Measurements from ENCODE around the gene HDAC8.
A peak's percentile ranks its signal among the peaks of the same experiment; 100 is the strongest.
"Not testable (repeated sequence)": the region's sequence is repeated elsewhere in the genome, so short reads cannot be mapped to it uniquely, and the experiment has no call there.

The HDAC8 gene

DNA sequence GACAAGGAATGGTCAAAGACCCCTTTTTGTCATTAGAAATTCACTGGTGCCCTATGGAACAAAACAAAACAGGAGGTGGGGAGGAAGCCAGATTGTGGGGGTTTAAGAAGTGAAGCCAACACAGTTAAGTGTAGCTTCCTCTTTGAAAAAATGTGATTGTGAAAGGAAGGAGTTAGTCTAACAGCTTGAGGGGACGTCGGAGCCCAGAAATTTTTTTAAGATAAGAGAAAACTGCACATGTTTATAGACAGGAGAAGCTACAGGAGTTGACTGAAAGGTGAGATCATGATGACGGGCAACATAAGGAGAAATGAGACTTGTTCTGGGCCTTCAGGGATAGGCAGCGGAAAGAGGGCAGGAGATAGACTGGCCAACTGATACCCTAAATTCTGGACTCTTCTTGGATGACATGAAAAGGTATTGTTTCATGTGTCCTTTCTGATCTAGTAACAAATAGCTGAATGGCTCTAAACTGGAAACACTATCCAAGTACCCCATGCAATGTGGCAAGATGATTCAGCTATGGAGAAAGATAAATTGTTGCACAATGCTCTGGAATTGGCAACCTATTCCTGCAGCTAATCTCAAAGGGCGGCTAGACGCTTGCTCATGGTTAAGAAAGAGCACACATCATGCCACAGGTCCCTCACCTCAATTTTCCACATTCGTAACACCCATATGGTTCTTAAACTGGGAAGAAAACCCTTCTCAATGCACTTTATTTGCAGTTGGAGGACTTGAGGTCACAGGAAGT, 3.7 kb upstream of the HDAC8 start:
- no peak overlapping the region for H3K27ac ChIP-seq (ENCODE audit: insufficient read depth, low read depth, low read length, poor library complexity, severe bottlenecking)
- H3K4me1 ChIP-seq (ENCODE audit: control insufficient read depth, insufficient read depth, low read length): no peaks in the 10 kb centered on the region
- 93 to 94% methylated on average over 7 of the region's 7 CpGs for WGBS, 2 experiments
- no peaks in the 10 kb centered on the region for H3K27me3 ChIP-seq (ENCODE audit: control insufficient read depth, insufficient read depth, low read length, poor library complexity, severe bottlenecking)
- no peak overlapping the region for H3K4me3 ChIP-seq (ENCODE audit: insufficient read depth, low read depth, low read length)
- H3K9me3 ChIP-seq (ENCODE audit: control insufficient read depth, low read length): no peaks in the 10 kb centered on the region
- H3K36me3 ChIP-seq (ENCODE audit: control insufficient read depth, insufficient read depth, low read length): no peaks in the 10 kb centered on the region

DNA sequence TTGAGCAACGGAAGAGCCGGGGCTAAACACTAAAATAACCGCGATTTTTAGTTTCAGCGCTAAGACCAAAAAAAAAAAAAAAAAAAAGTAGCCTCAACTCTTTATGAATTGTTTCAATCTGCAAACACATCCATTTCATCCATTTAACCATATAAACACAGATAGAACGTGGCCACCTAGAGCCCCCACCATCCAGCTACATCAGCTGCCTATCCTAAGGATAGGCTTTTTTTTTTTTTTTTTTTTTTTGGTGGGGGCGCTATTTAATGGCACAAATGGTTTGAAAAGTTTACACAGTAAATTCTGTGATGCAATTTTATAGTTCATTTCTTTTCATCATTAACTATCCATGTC, 492 bp upstream of the HDAC8 start:
- no peaks in the 10 kb centered on the region for H3K4me1 ChIP-seq (ENCODE audit: control insufficient read depth, insufficient read depth, low read length)
- H3K9me3 ChIP-seq (ENCODE audit: control insufficient read depth, low read length): no peaks in the 10 kb centered on the region
- peak overlapping the region; percentile 70 for H3K4me3 ChIP-seq (ENCODE audit: insufficient read depth, low read depth, low read length)
- H3K36me3 ChIP-seq (ENCODE audit: control insufficient read depth, insufficient read depth, low read length): peaks cover 3% of the 10 kb centered on the region
- 0% methylated on average over 5 to 6 of the region's 7 CpGs for WGBS, 2 experiments
- H3K27ac ChIP-seq (ENCODE audit: insufficient read depth, low read depth, low read length, poor library complexity, severe bottlenecking): no peak overlapping the region
- H3K27me3 ChIP-seq (ENCODE audit: control insufficient read depth, insufficient read depth, low read length, poor library complexity, severe bottlenecking): no peaks in the 10 kb centered on the region

DNA sequence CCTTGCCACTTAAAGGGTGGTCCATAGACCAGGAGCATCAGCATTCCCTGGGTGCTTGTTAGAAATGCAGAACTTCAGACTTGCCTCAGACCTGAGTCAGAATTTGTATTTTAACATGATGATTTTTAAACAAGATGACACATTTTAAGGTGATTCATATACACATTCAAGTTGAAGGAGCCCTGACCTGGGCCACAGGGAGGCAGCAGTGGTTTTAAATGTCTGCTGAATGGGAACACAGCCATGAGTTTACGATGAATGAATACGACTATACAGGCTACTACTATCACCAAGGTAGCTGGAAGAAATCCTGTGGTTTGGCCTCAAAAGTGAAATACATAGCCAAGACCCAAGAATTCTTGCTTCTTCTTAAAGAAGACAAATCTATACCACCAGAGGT, 2.9 kb downstream of the HDAC8 start:
- Histone ChIP-seq H3K27me3 (ENCODE audit: control insufficient read depth, insufficient read depth, low read length, poor library complexity, severe bottlenecking) (no peaks in the 10 kb centered on the region), H3K4me3 (ENCODE audit: insufficient read depth, low read depth, low read length) (no peak overlapping the region), H3K36me3 (ENCODE audit: control insufficient read depth, insufficient read depth, low read length) (peaks cover 9% of the 10 kb centered on the region), H3K4me1 (ENCODE audit: control insufficient read depth, insufficient read depth, low read length) (no peaks in the 10 kb centered on the region), H3K27ac (ENCODE audit: insufficient read depth, low read depth, low read length, poor library complexity, severe bottlenecking) (no peak overlapping the region), H3K9me3 (ENCODE audit: control insufficient read depth, low read length) (no peaks in the 10 kb centered on the region)
- WGBS, 2 experiments: 86 to 100% methylated on average over 2 of the region's 2 CpGs

DNA sequence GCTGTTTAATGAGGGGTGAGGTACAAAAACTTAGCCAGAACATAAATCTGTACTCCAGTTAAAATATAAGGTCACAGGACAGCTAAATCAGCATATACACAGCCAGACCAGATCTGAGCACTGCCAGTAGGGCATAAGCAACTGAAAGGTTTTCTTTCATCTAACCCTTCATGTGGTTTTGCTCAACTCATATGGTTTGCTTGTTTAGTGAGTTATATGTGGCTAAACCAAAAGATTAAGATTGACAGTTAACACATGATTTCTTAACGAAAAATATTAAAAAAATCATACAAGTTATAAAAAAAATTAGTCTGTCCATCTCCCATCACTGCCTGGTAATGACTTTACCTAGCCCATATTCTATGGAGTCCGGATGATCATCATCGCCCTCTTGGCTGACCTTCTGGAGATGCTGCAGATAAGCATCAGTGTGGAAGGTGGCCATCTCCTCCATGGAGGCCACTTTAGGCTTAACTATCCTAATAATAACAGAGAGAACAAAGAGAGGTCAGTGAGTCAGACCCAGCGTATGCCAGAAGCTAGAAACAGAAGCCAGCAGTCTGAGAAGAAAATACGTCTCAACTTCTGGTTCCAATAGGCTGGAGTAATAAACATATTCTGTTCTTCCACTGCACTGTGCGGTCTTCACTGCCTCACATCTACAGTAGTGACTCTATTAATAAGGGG, 4.1 kb downstream of the HDAC8 start:
- H3K27ac ChIP-seq (ENCODE audit: insufficient read depth, low read depth, low read length, poor library complexity, severe bottlenecking): no peak overlapping the region
- no peak overlapping the region for H3K4me3 ChIP-seq (ENCODE audit: insufficient read depth, low read depth, low read length)
- 93 to 100% methylated on average over 4 to 6 of the region's 6 CpGs for WGBS, 2 experiments
- H3K36me3 ChIP-seq (ENCODE audit: control insufficient read depth, insufficient read depth, low read length): peaks cover 9% of the 10 kb centered on the region
- H3K27me3 ChIP-seq (ENCODE audit: control insufficient read depth, insufficient read depth, low read length, poor library complexity, severe bottlenecking): no peaks in the 10 kb centered on the region
- no peaks in the 10 kb centered on the region for H3K4me1 ChIP-seq (ENCODE audit: control insufficient read depth, insufficient read depth, low read length)
- no peaks in the 10 kb centered on the region for H3K9me3 ChIP-seq (ENCODE audit: control insufficient read depth, low read length)

DNA sequence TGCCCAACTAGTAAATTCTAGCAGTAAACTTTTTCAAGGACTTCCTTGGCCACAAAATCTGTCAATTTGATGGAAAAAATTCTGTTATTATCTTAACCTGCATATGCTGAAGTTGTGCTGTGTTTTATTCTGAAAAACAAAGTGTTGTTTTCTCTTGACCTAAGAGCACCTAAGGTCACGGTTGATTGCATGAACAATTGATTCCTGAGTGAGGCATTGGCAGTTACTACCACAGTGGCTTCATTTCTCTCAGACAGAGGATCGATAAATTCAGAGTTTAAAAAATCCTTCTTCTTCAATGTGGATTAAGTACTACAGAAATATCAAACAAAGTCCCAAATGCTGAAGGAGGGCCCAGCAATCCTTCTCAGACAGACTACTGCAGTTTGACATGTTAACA, 6.2 kb downstream of the HDAC8 start:
- H3K4me1 ChIP-seq (ENCODE audit: control insufficient read depth, insufficient read depth, low read length): no peaks in the 10 kb centered on the region
- no peak overlapping the region for H3K4me3 ChIP-seq (ENCODE audit: insufficient read depth, low read depth, low read length)
- 86 to 100% methylated on average over 2 of the region's 2 CpGs for WGBS, 2 experiments
- peaks cover 9% of the 10 kb centered on the region for H3K36me3 ChIP-seq (ENCODE audit: control insufficient read depth, insufficient read depth, low read length)
- H3K27me3 ChIP-seq (ENCODE audit: control insufficient read depth, insufficient read depth, low read length, poor library complexity, severe bottlenecking): no peaks in the 10 kb centered on the region
- no peak overlapping the region for H3K27ac ChIP-seq (ENCODE audit: insufficient read depth, low read depth, low read length, poor library complexity, severe bottlenecking)
- H3K9me3 ChIP-seq (ENCODE audit: control insufficient read depth, low read length): no peaks in the 10 kb centered on the region

DNA sequence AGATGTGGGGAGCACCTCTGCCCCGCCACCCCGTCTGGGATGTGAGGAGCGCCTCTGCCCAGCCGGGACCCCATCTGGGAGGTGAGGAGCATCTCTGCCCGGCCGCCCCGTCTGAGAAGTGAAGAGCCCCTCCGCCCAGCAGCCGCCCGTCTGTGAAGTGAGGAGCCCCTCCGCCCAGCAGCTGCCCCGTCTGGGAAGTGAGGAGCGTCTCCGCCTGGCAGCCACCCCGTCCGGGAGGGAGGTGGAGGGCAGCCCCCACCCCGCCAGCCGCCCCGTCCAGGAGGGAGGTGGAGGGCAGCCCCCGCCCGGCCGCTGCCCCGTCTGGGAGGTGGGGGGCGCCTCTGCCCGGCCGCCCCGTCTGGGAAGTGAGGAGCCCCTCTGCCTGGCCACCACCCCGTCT, 13.0 kb downstream of the HDAC8 start:
- H3K4me1 ChIP-seq (ENCODE audit: control insufficient read depth, insufficient read depth, low read length); H3K27ac ChIP-seq (ENCODE audit: insufficient read depth, low read depth, low read length, poor library complexity, severe bottlenecking); H3K27me3 ChIP-seq (ENCODE audit: control insufficient read depth, insufficient read depth, low read length, poor library complexity, severe bottlenecking); H3K4me3 ChIP-seq (ENCODE audit: insufficient read depth, low read depth, low read length); H3K36me3 ChIP-seq (ENCODE audit: control insufficient read depth, insufficient read depth, low read length); H3K9me3 ChIP-seq (ENCODE audit: control insufficient read depth, low read length): not testable (repeated sequence)
- WGBS, 2 experiments: 97% methylated on average over 27 to 28 of the region's 28 CpGs

DNA sequence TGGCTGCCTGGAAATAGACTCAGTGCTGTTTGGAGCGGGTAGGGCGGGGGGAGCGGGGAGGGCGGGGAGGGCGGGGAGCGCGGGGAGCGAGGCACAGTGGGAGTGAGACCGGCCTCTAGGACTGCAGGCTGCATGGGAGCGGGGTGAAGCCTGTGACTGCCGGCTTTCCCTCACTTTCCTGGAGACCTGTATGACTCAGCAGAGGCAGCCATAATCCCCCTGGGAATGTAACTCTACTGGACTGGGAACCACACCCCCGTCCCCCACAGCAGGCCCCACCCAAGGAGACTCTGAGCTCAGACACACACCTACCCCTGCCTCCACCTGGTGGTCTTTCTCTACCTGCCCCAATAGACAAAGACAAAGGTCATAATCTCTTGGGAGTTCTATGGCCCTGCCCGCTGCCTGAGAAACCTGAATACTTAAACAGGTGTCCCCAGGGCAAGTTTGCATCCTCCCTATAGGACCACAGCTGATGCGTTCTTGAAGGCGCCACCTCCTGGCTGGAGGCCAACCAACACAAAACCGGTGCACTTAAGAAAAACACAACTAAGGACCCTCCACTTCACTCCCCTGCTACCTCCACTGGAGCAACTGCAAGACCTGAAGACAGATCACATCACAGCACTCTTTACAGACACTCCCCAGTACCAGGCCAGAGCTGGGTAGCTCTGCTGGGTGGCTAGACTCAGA, 18.0 kb downstream of the HDAC8 start:
- H3K4me3 ChIP-seq (ENCODE audit: insufficient read depth, low read depth, low read length): peak overlapping the region; percentile 13
- no peaks in the 10 kb centered on the region for H3K4me1 ChIP-seq (ENCODE audit: control insufficient read depth, insufficient read depth, low read length)
- WGBS, 2 experiments: 5 to 6% methylated on average over 14 to 16 of the region's 16 CpGs
- H3K36me3 ChIP-seq (ENCODE audit: control insufficient read depth, insufficient read depth, low read length): no peaks in the 10 kb centered on the region
- H3K9me3 ChIP-seq (ENCODE audit: control insufficient read depth, low read length): no peaks in the 10 kb centered on the region
- no peaks in the 10 kb centered on the region for H3K27me3 ChIP-seq (ENCODE audit: control insufficient read depth, insufficient read depth, low read length, poor library complexity, severe bottlenecking)
- peak overlapping the region; percentile 60 for H3K27ac ChIP-seq (ENCODE audit: insufficient read depth, low read depth, low read length, poor library complexity, severe bottlenecking)

DNA sequence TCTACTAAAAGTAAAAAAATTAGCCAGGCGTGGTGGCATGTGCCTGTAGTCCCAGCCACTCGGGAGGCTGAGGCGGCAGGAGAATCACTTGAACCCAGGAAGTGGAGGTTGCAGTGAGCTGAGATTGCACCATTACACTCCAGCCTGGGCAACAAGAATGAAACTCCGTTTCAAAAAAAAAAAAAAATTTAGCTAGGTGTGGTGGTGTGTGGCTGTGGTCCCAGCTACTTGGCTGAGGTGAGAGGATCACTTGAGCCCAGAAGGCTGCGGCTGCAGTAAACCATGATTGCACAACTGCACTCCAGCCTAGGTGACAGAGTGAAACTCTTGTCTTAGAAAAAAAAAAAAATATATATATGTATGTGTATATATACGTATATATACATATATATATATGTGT, 20.2 kb downstream of the HDAC8 start:
- not testable (repeated sequence) for H3K4me3 ChIP-seq (ENCODE audit: insufficient read depth, low read depth, low read length); H3K4me1 ChIP-seq (ENCODE audit: control insufficient read depth, insufficient read depth, low read length); H3K27ac ChIP-seq (ENCODE audit: insufficient read depth, low read depth, low read length, poor library complexity, severe bottlenecking); H3K9me3 ChIP-seq (ENCODE audit: control insufficient read depth, low read length); H3K27me3 ChIP-seq (ENCODE audit: control insufficient read depth, insufficient read depth, low read length, poor library complexity, severe bottlenecking); H3K36me3 ChIP-seq (ENCODE audit: control insufficient read depth, insufficient read depth, low read length)
- 92 to 95% methylated on average over 3 to 5 of the region's 6 CpGs for WGBS, 2 experiments

DNA sequence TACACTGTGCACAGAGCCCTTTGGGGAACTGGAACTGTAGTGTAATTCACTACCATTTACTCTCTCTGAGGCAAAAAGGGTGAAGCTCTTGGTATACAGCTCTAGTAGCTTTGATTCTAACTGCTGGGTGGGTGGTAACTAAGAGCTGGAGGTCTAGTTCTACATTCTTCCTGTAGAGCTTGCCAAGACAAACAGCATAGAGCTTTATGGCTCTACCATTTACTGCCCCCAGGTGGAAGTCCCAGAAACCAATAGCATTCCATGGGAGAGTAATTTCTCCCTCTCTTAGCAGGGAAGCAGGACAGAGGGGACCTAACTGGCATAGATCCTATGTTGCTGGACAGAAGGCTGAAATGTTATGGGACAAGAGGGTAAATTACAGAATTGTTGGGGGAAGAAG, 26.7 kb downstream of the HDAC8 start:
- Histone ChIP-seq H3K4me1 (ENCODE audit: control insufficient read depth, insufficient read depth, low read length) (no peaks in the 10 kb centered on the region), H3K27me3 (ENCODE audit: control insufficient read depth, insufficient read depth, low read length, poor library complexity, severe bottlenecking) (no peaks in the 10 kb centered on the region), H3K36me3 (ENCODE audit: control insufficient read depth, insufficient read depth, low read length) (no peaks in the 10 kb centered on the region), H3K27ac (ENCODE audit: insufficient read depth, low read depth, low read length, poor library complexity, severe bottlenecking) (no peak overlapping the region), H3K4me3 (ENCODE audit: insufficient read depth, low read depth, low read length) (no peak overlapping the region), H3K9me3 (ENCODE audit: control insufficient read depth, low read length) (no peaks in the 10 kb centered on the region)

DNA sequence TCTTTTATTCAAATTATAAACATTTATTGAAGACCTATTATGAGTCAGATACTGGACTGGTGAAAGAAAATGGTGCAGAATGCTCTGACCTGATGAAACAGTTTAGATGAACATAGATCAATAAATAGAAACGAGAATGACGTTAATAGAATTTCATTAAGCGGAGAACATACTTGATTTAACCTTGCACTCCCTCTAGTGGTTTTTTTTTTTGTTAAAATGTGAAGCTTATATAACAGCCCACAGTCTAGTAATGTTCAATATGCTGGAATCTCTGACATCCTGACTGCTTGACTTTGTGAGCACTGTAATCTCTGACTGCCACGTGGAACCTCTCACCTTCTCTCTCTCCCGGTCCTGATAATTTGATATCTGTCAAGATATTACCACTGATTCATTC, 32.3 kb downstream of the HDAC8 start:
- Histone ChIP-seq H3K4me3 (ENCODE audit: insufficient read depth, low read depth, low read length) (no peak overlapping the region), H3K36me3 (ENCODE audit: control insufficient read depth, insufficient read depth, low read length) (no peaks in the 10 kb centered on the region), H3K27ac (ENCODE audit: insufficient read depth, low read depth, low read length, poor library complexity, severe bottlenecking) (no peak overlapping the region), H3K9me3 (ENCODE audit: control insufficient read depth, low read length) (no peaks in the 10 kb centered on the region), H3K27me3 (ENCODE audit: control insufficient read depth, insufficient read depth, low read length, poor library complexity, severe bottlenecking) (no peaks in the 10 kb centered on the region), H3K4me1 (ENCODE audit: control insufficient read depth, insufficient read depth, low read length) (no peaks in the 10 kb centered on the region)
- 85 to 88% methylated on average over 5 of the region's 5 CpGs for WGBS, 2 experiments
